SK-N-SH treated with all-trans-retinoic acid at 6 μM for 48 hours (cell line): ENCODE data around the gene CUL5.

Source experiments
- ATAC-seq: fragments of 200-7000 bp; cut with Tn5 transposase; 3 replicates; pipeline ENCODE4 v1.9.1; 2020; ENCODE audit warnings: mild to moderate bottlenecking, moderate library complexity
- ARNTL ChIP-seq: fragments of 450-650 bp; formaldehyde crosslinking; IDR thresholded peaks from 2 replicates; pipeline ENCODE4 v1.5.0; 2020; ENCODE audit warnings: low read depth, mild to moderate bottlenecking, moderate library complexity, borderline replicate concordance
- BACH2 ChIP-seq: fragments of 250-450 bp; sonication (Bioruptor Pico); IDR thresholded peaks from 2 replicates; pipeline ENCODE4 v1.9.0; 2021; ENCODE audit warnings: mild to moderate bottlenecking, borderline replicate concordance
- CREB5 ChIP-seq: fragments of 250-450 bp; sonication (Bioruptor Pico); IDR thresholded peaks from 2 replicates; pipeline ENCODE4 v1.5.1; 2020; ENCODE audit warnings: low read depth, mild to moderate bottlenecking, moderate library complexity
- CSRNP3 ChIP-seq: fragments of 250-450 bp; sonication (Bioruptor Pico); IDR thresholded peaks from 2 replicates; pipeline ENCODE4 v1.5.1; 2021; ENCODE audit warnings: mild to moderate bottlenecking, moderate library complexity
- ESRRG ChIP-seq: fragments of 250-450 bp; sonication (Bioruptor Pico); IDR thresholded peaks from 2 replicates; pipeline ENCODE4 v1.6.1; 2021; ENCODE audit warnings: mild to moderate bottlenecking
- GLIS3 ChIP-seq: fragments of 250-450 bp; sonication (Bioruptor Pico); IDR thresholded peaks from 2 replicates; pipeline ENCODE4 v1.5.0; 2020; ENCODE audit warnings: mild to moderate bottlenecking, moderate library complexity
- ISL1 ChIP-seq: fragments of 250-450 bp; sonication (Bioruptor Pico); IDR thresholded peaks from 2 replicates; pipeline ENCODE4 v2.1.2; 2022; ENCODE audit warnings: mild to moderate bottlenecking, moderate library complexity
- OSR1 ChIP-seq: fragments of 250-450 bp; sonication (Bioruptor Pico); IDR thresholded peaks from 2 replicates; pipeline ENCODE4 v1.8.0; 2022; ENCODE audit warnings: moderate library complexity, mild to moderate bottlenecking, inconsistent platforms
- PATZ1 ChIP-seq: fragments of 250-450 bp; sonication (Bioruptor Pico); IDR thresholded peaks from 2 replicates; pipeline ENCODE4 v1.8.0; 2020; ENCODE audit warnings: mild to moderate bottlenecking, moderate library complexity, borderline replicate concordance
- POU6F1 ChIP-seq: fragments of 250-450 bp; sonication (Bioruptor Pico); IDR thresholded peaks from 2 replicates; pipeline ENCODE4 v1.8.0; 2021; ENCODE audit warnings: low read depth, mild to moderate bottlenecking, moderate library complexity, borderline replicate concordance
- PPARA ChIP-seq: fragments of 250-450 bp; sonication (Bioruptor Pico); IDR thresholded peaks from 2 replicates; pipeline ENCODE4 v1.5.0; 2020; ENCODE audit warnings: mild to moderate bottlenecking, borderline replicate concordance
- RARB ChIP-seq: fragments of 250-450 bp; sonication (Bioruptor Pico); IDR thresholded peaks from 2 replicates; pipeline ENCODE4 v1.8.0; 2021; ENCODE audit warnings: mild to moderate bottlenecking, moderate library complexity
- SNAI2 ChIP-seq: fragments of 250-450 bp; sonication (Bioruptor Pico); IDR thresholded peaks from 2 replicates; pipeline ENCODE4 v1.5.0; 2020; ENCODE audit warnings: mild to moderate bottlenecking, moderate library complexity
- TCF4 ChIP-seq: fragments of 250-450 bp; sonication (Bioruptor Pico); IDR thresholded peaks from 2 replicates; pipeline ENCODE4 v1.8.0; 2021; ENCODE audit warnings: mild to moderate bottlenecking, moderate library complexity, borderline replicate concordance
- TOX ChIP-seq: fragments of 250-450 bp; sonication (Bioruptor Pico); IDR thresholded peaks from 2 replicates; pipeline ENCODE4 v1.8.0; 2021; ENCODE audit warnings: mild to moderate bottlenecking, moderate library complexity, borderline replicate concordance
- TSHZ2 ChIP-seq: fragments of 250-450 bp; sonication (Bioruptor Pico); IDR thresholded peaks from 2 replicates; pipeline ENCODE4 v1.5.0; 2020; ENCODE audit warnings: mild to moderate bottlenecking, moderate library complexity
- ZC3H10 ChIP-seq: fragments of 250-450 bp; sonication (Bioruptor Pico); IDR thresholded peaks from 2 replicates; pipeline ENCODE4 v1.5.1; 2021; ENCODE audit warnings: mild to moderate bottlenecking, moderate library complexity
- ZFP3 ChIP-seq: fragments of 250-450 bp; sonication (Bioruptor Pico); IDR thresholded peaks from 2 replicates; pipeline ENCODE4 v1.5.0; 2020; ENCODE audit warnings: mild to moderate bottlenecking, moderate library complexity
- ZFP30 ChIP-seq: fragments of 450-650 bp; formaldehyde crosslinking; IDR thresholded peaks from 2 replicates; pipeline ENCODE4 v1.5.0; 2022; ENCODE audit warnings: mild to moderate bottlenecking, moderate library complexity
- ZNF565 ChIP-seq: fragments of 450-650 bp; formaldehyde crosslinking; conservative IDR thresholded peaks from 2 replicates; pipeline ENCODE4 v1.5.0; 2020; ENCODE audit warnings: low read depth, mild to moderate bottlenecking, moderate library complexity
- ZNF8 ChIP-seq: fragments of 450-650 bp; formaldehyde crosslinking; IDR thresholded peaks from 2 replicates; pipeline ENCODE4 v1.5.0; 2020; ENCODE audit warnings: mild to moderate bottlenecking, moderate library complexity

CUL5 gene

GRCh38 chr11:107962181-107962580, 46.5 kb upstream of the CUL5 start:
- ATAC-seq, result no peak
- no peak for TF ChIP-seq ZFP3 (CRISPR knock-in tag)
- TF ChIP-seq OSR1 (CRISPR knock-in tag), result no peak
- no peak for TF ChIP-seq ESRRG (CRISPR knock-in tag)
- no peak for TF ChIP-seq BACH2
- TF ChIP-seq TCF4 (CRISPR knock-in tag), result no peak
- no peak for TF ChIP-seq ZNF8
- TF ChIP-seq GLIS3 (CRISPR knock-in tag), result no peak
- TF ChIP-seq ZNF565 (CRISPR knock-in tag), result no peak
- no peak for TF ChIP-seq PATZ1 (CRISPR knock-in tag)
- TF ChIP-seq SNAI2 (CRISPR knock-in tag), result no peak
- TF ChIP-seq ISL1 (CRISPR knock-in tag), result no peak
- TF ChIP-seq CSRNP3 (CRISPR knock-in tag), result no peak
- TF ChIP-seq RARB (CRISPR knock-in tag), result no peak
- TF ChIP-seq POU6F1, result no peak
- TF ChIP-seq TSHZ2 (CRISPR knock-in tag), result no peak
- no peak for TF ChIP-seq PPARA (CRISPR knock-in tag)
- TF ChIP-seq ZFP30 (CRISPR knock-in tag), result no peak

GRCh38 chr11:107963091-107963490, 45.6 kb upstream of the CUL5 start:
- TF ChIP-seq ARNTL (CRISPR knock-in tag) (no peak), ZNF8 (no peak), ZFP30 (CRISPR knock-in tag) (no peak), ZNF565 (CRISPR knock-in tag) (no peak), TOX (CRISPR knock-in tag) (no peak), GLIS3 (CRISPR knock-in tag) (no peak), ZC3H10 (CRISPR knock-in tag) (no peak), ISL1 (CRISPR knock-in tag) (no peak), CSRNP3 (CRISPR knock-in tag) (no peak), CREB5 (CRISPR knock-in tag) (no peak), OSR1 (CRISPR knock-in tag) (no peak), SNAI2 (CRISPR knock-in tag) (no peak)
- no peak for ATAC-seq
